Neural cell (in vitro differentiated cells): Measurements from ENCODE around the gene DDN. TPM values are rescaled to one million over a fixed set of nuclear protein-coding genes. Genes with fewer than 3 reads are reported as not detected.

Source experiments
- H2AFZ ChIP-seq: fragments of 200-600, 300-800 bp; sonication (generic), shearing (Covaris generic); 2 replicates; pipeline ENCODE4 v1.6.0; 2014; ENCODE audit warnings: low read depth, mild to moderate bottlenecking, antibody characterized with exemption, low read length, moderate library complexity
- H3F3A ChIP-seq: fragments of 200-600 bp; shearing (Covaris generic); 2 replicates; pipeline ENCODE4 v1.6.1; 2016; ENCODE audit warnings: mild to moderate bottlenecking, moderate library complexity, mixed read lengths, antibody characterized with exemption, low read length; ENCODE audit not compliant: insufficient read depth, poor library complexity, severe bottlenecking
- H3K27ac ChIP-seq: fragments of 200-600, 300-800 bp; sonication (generic), shearing (Covaris generic); 2 replicates; pipeline ENCODE4 v1.5.1; 2014; ENCODE audit warnings: mild to moderate bottlenecking, low read length, moderate library complexity
- H3K27me3 ChIP-seq: fragments of 300-800, 200-600 bp; sonication (generic), shearing (Covaris generic); 2 replicates; pipeline ENCODE4 v1.6.0; 2014; ENCODE audit warnings: mild to moderate bottlenecking, low read depth, low read length, moderate library complexity; ENCODE audit not compliant: insufficient read depth
- H3K36me3 ChIP-seq: fragments of 300-800, 200-600 bp; sonication (generic), shearing (Covaris generic); 2 replicates; pipeline ENCODE4 v1.5.1; 2014; ENCODE audit warnings: mild to moderate bottlenecking, antibody characterized with exemption, low read length, moderate library complexity; ENCODE audit not compliant: insufficient read depth
- H3K4me2 ChIP-seq: fragments of 300-800, 200-600 bp; sonication (generic), shearing (Covaris generic); 2 replicates; pipeline ENCODE4 v1.6.0; 2014; ENCODE audit warnings: mild to moderate bottlenecking, low read length
- H3K4me3 ChIP-seq: fragments of 300-800, 200-600 bp; sonication (generic), shearing (Covaris generic); 2 replicates; pipeline ENCODE4 v1.5.1; 2014; ENCODE audit warnings: mild to moderate bottlenecking, low read length, moderate library complexity
- H3K79me2 ChIP-seq: fragments of 200-600 bp; shearing (Covaris generic); replicated peaks from 2 replicates; pipeline ENCODE4 v1.6.0; 2014; ENCODE audit warnings: mild to moderate bottlenecking, low read length, moderate library complexity; ENCODE audit not compliant: insufficient read depth
- H3K9ac ChIP-seq: fragments of 300-800, 200-600 bp; sonication (generic), shearing (Covaris generic); 2 replicates; pipeline ENCODE4 v1.6.1; 2016; ENCODE audit warnings: mild to moderate bottlenecking, low read length, mixed read lengths
- H3K9me2 ChIP-seq: fragments of 200-600 bp; shearing (Covaris generic); 2 replicates; pipeline ENCODE4 v1.6.1; 2016; ENCODE audit warnings: mild to moderate bottlenecking, low read length, mixed read lengths; ENCODE audit not compliant: insufficient read depth
- H3K9me3 ChIP-seq: fragments of 200-600, 300-800 bp; sonication (generic), shearing (Covaris generic); 2 replicates; pipeline ENCODE4 v1.6.1; 2016; ENCODE audit warnings: mild to moderate bottlenecking, mixed run types, low read length, moderate library complexity, mixed read lengths
- H4K20me1 ChIP-seq: fragments of 200-600 bp; shearing (Covaris generic); 2 replicates; pipeline ENCODE4 v1.6.1; 2016; ENCODE audit warnings: mild to moderate bottlenecking, mixed run types; ENCODE audit not compliant: insufficient read depth
- EP300 ChIP-seq: fragments of 450-650 bp; conservative IDR thresholded peaks from 2 replicates; pipeline ENCODE4 v1.6.1; 2014; ENCODE audit warnings: antibody characterized with exemption, mild to moderate bottlenecking, moderate library complexity; ENCODE audit not compliant: poor library complexity, severe bottlenecking
- MXI1 ChIP-seq: fragments of 450-650 bp; conservative IDR thresholded peaks from 2 replicates; pipeline ENCODE4 v1.6.1; 2014; ENCODE audit warnings: antibody characterized with exemption, mild to moderate bottlenecking; ENCODE audit not compliant: poor library complexity, severe bottlenecking
- POLR2AphosphoS5 ChIP-seq: IDR thresholded peaks from 2 replicates; pipeline ENCODE4 v1.6.1; 2012
- RAD21 ChIP-seq: fragments of 450-650 bp; conservative IDR thresholded peaks from 2 replicates; pipeline ENCODE4 v1.6.1; 2014; ENCODE audit warnings: antibody characterized with exemption, mild to moderate bottlenecking, moderate library complexity
- REST ChIP-seq: IDR thresholded peaks from 2 replicates; pipeline ENCODE4 v1.6.1; 2012; ENCODE audit warnings: borderline replicate concordance
- TAF1 ChIP-seq: IDR thresholded peaks from 2 replicates; pipeline ENCODE4 v1.6.1; 2012; ENCODE audit warnings: low read depth
- polyA plus RNA-seq: library from polyadenylated mRNA; depleted of rRNA; stranded (reverse); fragments of >200 nt; gene quantifications from 2 replicates; pipeline ENCODE4 v1.2.3, GENCODE V29; 2014

Gene DDN
- polyA plus RNA-seq, 1 donor from 2014 or later: 0.51 TPM

DNA sequence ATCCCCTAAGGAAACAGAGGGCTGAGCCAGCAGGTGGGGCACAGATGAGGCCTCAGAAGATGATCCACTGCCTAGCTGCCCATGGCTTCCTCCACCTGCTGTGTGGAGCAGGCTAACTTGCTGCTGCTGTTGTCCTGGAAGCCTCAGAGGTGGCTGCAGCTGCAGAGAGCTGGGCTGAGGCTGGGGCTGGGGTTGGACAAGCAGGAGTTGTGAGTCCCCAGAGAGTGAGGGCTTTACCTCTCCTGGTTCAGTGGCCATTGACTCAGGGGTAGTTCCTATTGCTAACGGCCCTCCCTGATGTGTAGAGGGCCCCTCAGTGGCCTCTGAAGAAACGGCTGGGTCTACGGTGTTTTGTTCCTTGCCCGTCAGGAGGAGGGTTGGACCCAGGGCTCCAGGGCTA is 33.1 kb upstream of the DDN start (continued):
- TF ChIP-seq REST (no peak), POLR2AphosphoS5 (no peak), TAF1 (no peak), RAD21 (no peak), EP300 (no peak)

DNA sequence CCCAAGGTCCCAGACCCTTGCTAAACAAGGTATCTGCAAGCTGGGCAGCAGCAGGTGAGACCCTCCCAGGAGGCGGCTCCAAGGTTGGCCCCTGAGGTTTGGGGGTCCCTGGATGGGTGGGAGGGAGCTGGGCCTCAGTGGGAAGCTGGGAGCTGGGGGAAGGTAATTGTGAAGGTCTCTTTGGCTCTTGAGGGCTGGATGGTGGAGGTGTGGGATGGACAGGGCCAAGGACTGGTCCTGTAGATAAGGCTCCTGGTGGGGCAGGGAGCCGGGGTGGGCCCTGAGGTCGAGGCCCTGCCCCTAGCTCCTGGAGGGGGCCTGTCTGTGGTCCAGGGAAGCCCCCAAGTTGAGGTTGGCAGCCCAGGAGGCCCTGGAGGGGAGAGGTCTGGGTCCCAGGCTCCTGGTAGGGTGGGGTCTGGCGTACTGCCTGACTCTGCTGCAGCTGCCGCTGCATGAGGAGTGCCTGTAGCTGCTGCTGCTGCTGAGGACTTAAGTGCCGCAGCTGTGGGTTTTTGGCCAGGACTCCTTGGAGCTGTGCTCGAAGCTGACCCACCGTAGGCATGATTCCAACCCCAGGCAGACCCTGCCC is 32.5 kb upstream of the DDN start:
- TF ChIP-seq EP300: no peak
- no peak for TF ChIP-seq POLR2AphosphoS5
- H4K20me1 ChIP-seq: no peaks in the 10 kb centered on the region
- H3K27ac ChIP-seq: no peak overlapping the region
- no peak overlapping the region for H2AFZ ChIP-seq
- no peaks in the 10 kb centered on the region for H3K27me3 ChIP-seq
- H3K4me2 ChIP-seq: no peak overlapping the region
- no peaks in the 10 kb centered on the region for H3K9me3 ChIP-seq
- H3K9ac ChIP-seq: no peak overlapping the region
- H3F3A ChIP-seq: no peaks in the 10 kb centered on the region
- H3K79me2 ChIP-seq: no peaks in the 10 kb centered on the region
- H3K36me3 ChIP-seq: no peaks in the 10 kb centered on the region
- no peak overlapping the region for H3K4me3 ChIP-seq
- no peaks in the 10 kb centered on the region for H3K9me2 ChIP-seq

GRCh38 chr12:49030714-49031572 is 31.8 kb upstream of the DDN start:
- no peak overlapping the region for H3K27ac ChIP-seq
- H3K9ac ChIP-seq: no peak overlapping the region
- no peak overlapping the region for H2AFZ ChIP-seq
- H3F3A ChIP-seq: no peaks in the 10 kb centered on the region
- no peak for TF ChIP-seq RAD21
- no peak for TF ChIP-seq MXI1
- no peak for TF ChIP-seq POLR2AphosphoS5
- H3K9me2 ChIP-seq: no peaks in the 10 kb centered on the region
- H3K27me3 ChIP-seq: no peaks in the 10 kb centered on the region
- H3K4me2 ChIP-seq: no peak overlapping the region
- H3K4me3 ChIP-seq: no peak overlapping the region
- no peaks in the 10 kb centered on the region for H4K20me1 ChIP-seq
- H3K79me2 ChIP-seq: no peaks in the 10 kb centered on the region
- no peaks in the 10 kb centered on the region for H3K9me3 ChIP-seq
- H3K36me3 ChIP-seq: no peaks in the 10 kb centered on the region

DNA sequence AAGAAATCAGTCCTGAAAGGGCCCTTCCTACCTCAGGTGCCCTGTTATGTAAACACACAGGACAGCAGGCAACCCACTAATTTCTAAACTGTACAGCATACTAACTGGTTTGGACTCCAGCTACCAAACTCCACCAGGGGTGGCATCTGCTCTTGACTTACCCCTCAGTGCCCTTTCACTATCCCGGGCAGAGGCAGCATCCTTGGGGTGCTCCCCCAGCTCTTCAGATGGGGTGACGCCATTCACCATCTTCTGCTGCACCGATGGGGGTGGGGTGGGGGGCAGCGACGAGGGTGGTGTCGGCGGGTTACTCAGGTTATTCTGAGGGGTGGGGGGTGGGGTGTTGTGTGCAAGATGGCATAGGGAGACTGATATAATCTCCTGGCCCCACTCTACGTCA is 30.9 kb upstream of the DDN start:
- no peaks in the 10 kb centered on the region for H3K9me2 ChIP-seq
- H3K4me2 ChIP-seq: no peak overlapping the region
- H3K9ac ChIP-seq: no peak overlapping the region
- H3K27me3 ChIP-seq: no peaks in the 10 kb centered on the region
- H3K36me3 ChIP-seq: no peaks in the 10 kb centered on the region
- no peaks in the 10 kb centered on the region for H3K79me2 ChIP-seq
- no peaks in the 10 kb centered on the region for H3F3A ChIP-seq
- TF ChIP-seq TAF1 (no peak), MXI1 (no peak), RAD21 (no peak), EP300 (no peak)
- H4K20me1 ChIP-seq: no peaks in the 10 kb centered on the region
- H3K4me3 ChIP-seq: no peak overlapping the region
- no peak overlapping the region for H2AFZ ChIP-seq
- no peaks in the 10 kb centered on the region for H3K9me3 ChIP-seq
- H3K27ac ChIP-seq: no peak overlapping the region
